BJ (cell line): ENCODE measurements around the gene KCNAB1. TPM values are rescaled to one million over a fixed set of nuclear protein-coding genes. Genes with fewer than 3 reads are reported as not detected.

Source experiments
- CTCF ChIA-PET: fragments of 350-600 bp; formaldehyde crosslinking; extraction: SDS; loops from one replicate; lab custom pipeline; 2021; ENCODE audit warnings: antibody characterized with exemption, inconsistent platforms; lab: Yijun Ruan, JAX
- POLR2A ChIA-PET: fragments of 300-600 bp; sonication (Branson Sonifier 250); formaldehyde crosslinking; extraction: SDS; loops from one replicate; lab custom pipeline; 2021; ENCODE audit warnings: antibody characterized with exemption; lab: Charles Lee
- DNase-seq: peaks from one replicate; pipeline ENCODE4 v3.0.0-alpha.2; 2011; ENCODE audit warnings: low read depth
- H3K27me3 ChIP-seq: 2 replicates; pipeline ENCODE4 v1.6.0; 2011; ENCODE audit warnings: low read length; ENCODE audit not compliant: control insufficient read depth, insufficient read depth
- H3K36me3 ChIP-seq: 2 replicates; pipeline ENCODE4 v1.5.1; 2011; ENCODE audit warnings: low read length; ENCODE audit not compliant: control insufficient read depth, insufficient read depth
- H3K4me3 ChIP-seq: 2 replicates; pipeline ENCODE4 v1.5.1; 2011; ENCODE audit warnings: low read depth, mild to moderate bottlenecking, control low read depth, low read length
- polyA plus RNA-seq: library from polyadenylated mRNA; depleted of rRNA; stranded (reverse); fragments of >200 nt; gene quantifications from 2 replicates; pipeline ENCODE4 v1.2.3, GENCODE V29; 2011
- TF ChIP-seq, protein P1 (sequence below): IDR thresholded peaks from 2 replicates; pipeline ENCODE4 v1.5.1; 2011; ENCODE audit warnings: low read depth, mild to moderate bottlenecking, control low read depth, inconsistent platforms, low read length, moderate library complexity; ENCODE audit not compliant: insufficient read depth

The KCNAB1 gene
- polyA plus RNA-seq, 1 experiment, result not detected

DNA sequence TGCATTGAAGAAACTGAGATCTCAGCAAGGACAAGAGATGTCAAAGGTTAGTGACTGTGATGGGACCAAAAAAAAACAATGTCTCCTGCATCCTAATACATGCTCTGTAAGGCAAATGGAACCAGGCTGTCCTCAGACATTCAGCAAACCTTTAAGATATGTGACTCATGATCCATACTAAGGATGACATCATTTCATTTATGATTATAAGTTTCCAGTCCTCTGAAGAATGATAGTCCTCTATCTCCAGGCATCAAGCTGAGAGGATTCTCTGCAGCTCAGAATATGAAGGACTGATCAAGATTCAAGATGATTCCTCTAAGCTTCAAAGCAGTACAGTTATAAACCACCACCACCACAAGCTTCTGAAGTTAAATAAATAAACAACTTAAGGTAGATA, 386.9 kb downstream of the KCNAB1 start:
- no peaks in the 10 kb centered on the region for H3K36me3 ChIP-seq
- ChIA-PET CTCF (interaction anchor here (0.6 to 16.5 kb wide), 8 partner anchors 10 to 630 kb away, joined by 3 to 197 read pairs (median 8); no protein-coding TSS in a partner anchor), POLR2A (no interaction called here)
- TF ChIP-seq, protein P1, sequence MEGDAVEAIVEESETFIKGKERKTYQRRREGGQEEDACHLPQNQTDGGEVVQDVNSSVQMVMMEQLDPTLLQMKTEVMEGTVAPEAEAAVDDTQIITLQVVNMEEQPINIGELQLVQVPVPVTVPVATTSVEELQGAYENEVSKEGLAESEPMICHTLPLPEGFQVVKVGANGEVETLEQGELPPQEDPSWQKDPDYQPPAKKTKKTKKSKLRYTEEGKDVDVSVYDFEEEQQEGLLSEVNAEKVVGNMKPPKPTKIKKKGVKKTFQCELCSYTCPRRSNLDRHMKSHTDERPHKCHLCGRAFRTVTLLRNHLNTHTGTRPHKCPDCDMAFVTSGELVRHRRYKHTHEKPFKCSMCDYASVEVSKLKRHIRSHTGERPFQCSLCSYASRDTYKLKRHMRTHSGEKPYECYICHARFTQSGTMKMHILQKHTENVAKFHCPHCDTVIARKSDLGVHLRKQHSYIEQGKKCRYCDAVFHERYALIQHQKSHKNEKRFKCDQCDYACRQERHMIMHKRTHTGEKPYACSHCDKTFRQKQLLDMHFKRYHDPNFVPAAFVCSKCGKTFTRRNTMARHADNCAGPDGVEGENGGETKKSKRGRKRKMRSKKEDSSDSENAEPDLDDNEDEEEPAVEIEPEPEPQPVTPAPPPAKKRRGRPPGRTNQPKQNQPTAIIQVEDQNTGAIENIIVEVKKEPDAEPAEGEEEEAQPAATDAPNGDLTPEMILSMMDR, result no peak
- H3K4me3 ChIP-seq, result no peak overlapping the region
- H3K27me3 ChIP-seq, result peaks cover 3% of the 10 kb centered on the region
- no peak for DNase-seq

DNA sequence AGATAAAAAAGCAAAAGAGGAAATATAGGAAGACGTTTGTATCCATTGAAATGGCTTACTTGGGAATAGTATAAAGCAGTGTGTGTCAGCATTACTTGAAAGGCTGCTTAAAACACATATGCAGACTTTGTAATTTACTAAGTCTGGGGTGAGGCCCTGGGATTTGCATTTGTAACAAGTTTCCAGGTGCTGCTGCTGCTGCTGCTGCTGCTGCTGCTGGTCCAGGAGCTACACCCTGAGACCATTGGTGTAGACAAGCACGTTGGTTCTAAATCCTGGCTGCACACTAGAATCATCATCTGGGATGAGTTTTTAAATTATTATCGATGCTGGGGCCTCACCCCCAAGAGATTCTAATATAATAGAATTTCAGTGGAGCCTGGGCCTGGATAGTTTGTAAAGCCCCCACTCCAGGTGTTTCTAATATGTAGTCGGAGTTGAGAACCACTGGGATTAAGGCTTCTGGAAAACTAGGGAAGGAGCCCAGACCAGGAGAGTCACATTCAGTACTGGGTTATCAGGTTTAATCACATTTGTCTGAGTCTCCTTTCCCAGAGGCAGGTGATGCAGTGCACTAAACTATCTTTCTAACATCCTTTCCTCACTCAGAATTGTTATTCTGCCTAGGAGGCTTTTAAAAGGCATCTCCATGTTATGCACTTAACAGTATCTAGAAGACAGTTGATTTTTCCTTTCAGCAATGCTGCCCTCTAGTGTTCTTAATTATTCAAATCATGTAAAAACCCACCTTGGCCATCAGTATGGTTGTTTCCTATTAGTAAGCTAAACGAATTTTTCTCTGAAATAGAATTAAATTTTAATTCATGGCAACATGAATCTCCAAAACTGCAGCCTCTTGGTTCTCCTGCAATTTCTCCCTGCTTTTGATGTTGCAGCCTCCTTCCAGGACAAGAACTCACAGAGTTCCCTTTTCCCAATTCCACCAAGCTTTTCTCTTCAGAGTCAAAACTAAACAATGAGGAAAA, 389.1 kb downstream of the KCNAB1 start:
- no peaks in the 10 kb centered on the region for H3K36me3 ChIP-seq
- H3K27me3 ChIP-seq, result peaks cover 3% of the 10 kb centered on the region
- DNase-seq, result no peak
- TF ChIP-seq, protein P1, result peak; percentile 47
- ChIA-PET POLR2A (interaction anchor here (0.6 kb wide), 1 partner anchor 389 kb away, joined by 3 read pairs; no protein-coding TSS in a partner anchor), CTCF (interaction anchor here (0.5 to 16.5 kb wide), 26 partner anchors 8 to 628 kb away, joined by 3 to 197 read pairs (median 4); no protein-coding TSS in a partner anchor)
- no peak overlapping the region for H3K4me3 ChIP-seq

DNA sequence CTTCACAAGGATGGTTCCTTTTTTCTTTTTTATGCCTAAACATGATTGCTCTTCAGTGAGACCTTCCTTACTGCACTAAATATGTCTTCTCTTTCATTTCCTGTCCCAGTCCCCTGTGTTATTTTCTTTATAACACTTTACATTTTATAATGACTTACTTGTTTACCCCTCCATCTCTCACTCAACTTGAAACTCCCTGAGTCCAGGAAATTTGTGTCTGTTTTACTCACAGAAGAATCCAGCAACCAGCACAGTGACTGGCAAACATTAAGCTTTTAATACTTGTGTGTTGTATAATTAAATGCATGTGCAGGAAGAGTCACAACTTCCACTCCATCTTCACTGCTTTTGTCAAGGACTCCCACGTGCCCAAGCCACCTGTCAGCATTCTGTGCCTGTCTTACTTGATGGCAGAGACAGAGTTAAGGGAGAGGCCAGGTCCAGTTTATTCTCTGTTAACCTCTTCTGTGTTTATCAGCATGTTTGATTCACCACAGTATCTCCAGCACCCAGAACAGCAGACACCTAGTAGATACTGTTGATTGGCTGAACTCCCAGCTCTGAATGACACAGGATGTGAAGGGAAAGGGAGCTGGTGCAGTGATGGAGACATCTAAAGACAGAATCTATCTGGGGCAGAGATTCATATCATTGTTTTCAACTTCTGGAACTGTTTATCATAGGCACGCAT, 391.8 kb downstream of the KCNAB1 start:
- Histone ChIP-seq H3K27me3 (peaks cover 3% of the 10 kb centered on the region), H3K4me3 (no peak overlapping the region), H3K36me3 (no peaks in the 10 kb centered on the region)
- DNase-seq, result no peak
- POLR2A ChIA-PET, result no interaction called here
- CTCF ChIA-PET, result interaction anchor here (0.6 to 16.5 kb wide), 5 partner anchors 14 to 1079 kb away, joined by 3 to 197 read pairs (median 12); no protein-coding TSS in a partner anchor
- TF ChIP-seq, protein P1, result no peak

DNA sequence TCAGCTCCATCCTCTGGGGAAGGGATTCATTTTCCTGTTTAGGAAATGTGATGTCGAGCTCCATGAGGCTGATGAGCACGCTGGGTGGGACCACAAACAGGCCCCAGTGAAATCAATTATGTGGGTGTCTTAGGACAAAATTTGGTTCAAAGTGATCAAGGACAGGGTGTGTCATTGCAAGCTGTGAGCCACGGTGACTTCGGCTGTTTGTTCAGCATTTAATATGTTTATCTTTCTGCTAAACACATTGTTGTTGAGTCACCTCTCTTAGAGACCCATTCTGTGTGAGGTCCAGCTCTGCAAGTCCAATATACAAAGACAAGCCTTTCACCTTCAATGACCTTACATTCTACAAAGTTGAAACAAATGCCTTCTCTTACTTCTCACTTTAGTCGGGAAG, 393.2 kb downstream of the KCNAB1 start:
- Histone ChIP-seq H3K36me3 (no peaks in the 10 kb centered on the region), H3K27me3 (peaks cover 3% of the 10 kb centered on the region), H3K4me3 (no peak overlapping the region)
- POLR2A ChIA-PET, result interaction anchor here (0.6 kb wide), 1 partner anchor 378 kb away, joined by 3 read pairs; no protein-coding TSS in a partner anchor
- TF ChIP-seq, protein P1, result no peak
- DNase-seq, result no peak
- CTCF ChIA-PET, result interaction anchor here (1.0 to 16.5 kb wide), 4 partner anchors 11 to 361 kb away, joined by 3 to 197 read pairs (median 4); no protein-coding TSS in a partner anchor
